Subcutaneous abdominal adipose tissue (tissue), 5 donors: ENCODE data around the gene IDE.

Experiments
- H3K27ac ChIP-seq: one replicate; pipeline ENCODE4 v1.7.0; 2013; ENCODE audit warnings: low read depth, mild to moderate bottlenecking, inconsistent platforms, low read length, moderate library complexity
- H3K27me3 ChIP-seq, 5 donors: one replicate each; pipeline ENCODE4 v1.7.0; 2013; ENCODE audit warnings: low read length in 5 of 5, inconsistent platforms in 1 of 5; ENCODE audit not compliant: control insufficient read depth in 5 of 5, insufficient read depth in 4 of 5
- H3K36me3 ChIP-seq, 5 donors: one replicate each; pipeline ENCODE4 v1.7.0; 2013; ENCODE audit warnings: low read length in 5 of 5; ENCODE audit not compliant: control insufficient read depth in 5 of 5, insufficient read depth in 5 of 5
- H3K4me1 ChIP-seq, 5 donors: one replicate each; pipeline ENCODE4 v1.7.0; 2013; ENCODE audit warnings: low read length in 5 of 5, mild to moderate bottlenecking in 3 of 5, moderate library complexity in 1 of 5; ENCODE audit not compliant: control insufficient read depth in 5 of 5, insufficient read depth in 5 of 5
- H3K4me3 ChIP-seq, 5 donors: one replicate each; pipeline ENCODE4 v1.7.0; 2013; ENCODE audit warnings: low read length in 5 of 5, low read depth in 1 of 5
- H3K9ac ChIP-seq, 5 donors: one replicate each; pipeline ENCODE4 v1.7.0; 2013; ENCODE audit warnings: low read length in 5 of 5, mild to moderate bottlenecking in 4 of 5, moderate library complexity in 3 of 5
- H3K9me3 ChIP-seq, 5 donors: one replicate each; pipeline ENCODE4 v1.7.0; 2013; ENCODE audit warnings: low read length in 5 of 5; ENCODE audit not compliant: control insufficient read depth in 5 of 5
- donor health status: healthy.
- donor health status: healthy.
- donor health status: healthy.
- donor health status: healthy.
- donor health status: healthy.

The IDE gene

DNA sequence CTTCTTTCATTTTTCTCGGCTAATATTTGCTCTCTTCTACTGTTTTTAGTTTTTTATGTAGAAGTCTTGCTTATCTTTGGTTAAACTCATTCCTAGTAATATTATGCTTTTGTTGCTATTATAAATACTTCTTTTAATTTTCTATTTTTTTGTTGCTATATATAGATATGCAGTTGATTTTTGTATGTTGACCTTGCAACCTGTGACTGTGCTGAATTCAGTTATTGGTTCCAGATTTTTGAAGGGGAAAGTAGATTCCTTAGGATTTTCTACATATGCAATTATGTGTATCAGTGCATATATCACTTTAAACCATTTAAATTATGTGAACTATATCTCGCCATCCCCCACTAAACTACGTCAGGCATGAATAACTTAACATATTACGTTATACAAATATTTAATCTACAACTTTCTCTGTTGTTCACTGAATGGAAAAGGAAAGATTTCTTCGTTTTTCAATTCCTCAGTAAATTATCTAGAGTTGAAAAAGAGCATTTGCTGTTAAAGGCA is 71.5 kb downstream of the IDE start:
- Histone ChIP-seq H3K9ac (no peak overlapping the region), H3K36me3 (peaks cover 17 to 31% (median 23%) of the 10 kb centered on the region in 5 donors), H3K4me3 (no peak overlapping the region), H3K9me3 (no peaks in the 10 kb centered on the region), H3K27ac (no peak overlapping the region), H3K27me3 (no peaks in the 10 kb centered on the region), H3K4me1 (no peaks in the 10 kb centered on the region)

GRCh38 chr10:92493362-92493761 is 80.5 kb downstream of the IDE start:
- no peak overlapping the region for H3K27ac ChIP-seq
- no peaks in the 10 kb centered on the region for H3K27me3 ChIP-seq
- peaks cover 27 to 58% (median 37%) of the 10 kb centered on the region in 5 donors for H3K36me3 ChIP-seq
- no peaks in the 10 kb centered on the region for H3K4me1 ChIP-seq
- no peaks in the 10 kb centered on the region for H3K9me3 ChIP-seq
- no peak overlapping the region for H3K9ac ChIP-seq
- H3K4me3 ChIP-seq = no peak overlapping the region

DNA sequence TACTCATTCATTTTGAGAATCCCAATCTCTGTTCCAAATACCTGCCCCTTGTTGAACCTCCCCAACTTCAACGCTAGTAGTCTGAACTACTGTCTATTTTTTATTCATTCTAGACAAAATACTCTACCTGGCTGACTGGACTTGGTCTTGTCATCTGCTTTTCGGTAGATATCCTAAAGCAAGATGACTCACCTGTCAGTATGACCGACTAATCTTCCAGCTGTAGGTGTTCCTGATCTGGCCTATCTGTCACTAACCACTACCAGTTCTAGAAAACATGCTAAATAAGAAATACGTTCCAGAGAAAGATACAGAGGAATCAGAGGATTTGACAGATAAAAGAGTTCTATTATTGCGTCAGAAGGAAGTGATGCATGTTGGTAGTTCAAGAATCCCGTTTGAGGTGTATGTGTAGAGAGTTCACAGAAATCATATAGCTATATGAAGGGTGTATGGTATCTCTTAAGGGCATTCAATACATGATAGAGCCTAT is 81.1 kb downstream of the IDE start:
- Histone ChIP-seq H3K27me3 (no peaks in the 10 kb centered on the region), H3K27ac (no peak overlapping the region), H3K4me1 (no peaks in the 10 kb centered on the region), H3K4me3 (no peak overlapping the region), H3K9me3 (no peaks in the 10 kb centered on the region), H3K9ac (no peak overlapping the region), H3K36me3 (peaks cover 33 to 62% (median 43%) of the 10 kb centered on the region in 5 donors)

DNA sequence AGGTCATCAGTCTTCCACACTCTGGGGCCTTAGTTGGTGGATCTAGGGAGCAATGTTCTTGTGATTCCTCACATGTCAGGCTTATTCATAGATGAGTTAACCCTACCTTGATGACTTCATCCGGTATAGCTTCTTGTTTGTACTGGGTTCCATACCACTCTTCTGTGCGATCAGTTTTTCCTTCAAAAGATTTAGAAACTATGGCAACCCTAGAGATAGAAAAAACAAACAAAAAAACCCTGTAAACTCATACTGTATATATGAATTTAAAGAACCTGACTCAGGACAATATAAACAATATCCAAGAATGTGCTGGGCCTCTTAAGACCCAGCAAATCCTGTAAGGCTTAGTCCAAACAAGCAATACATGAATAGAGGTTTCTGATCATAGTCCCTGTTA is 83.5 kb downstream of the IDE start:
- Histone ChIP-seq H3K9ac (no peak overlapping the region), H3K27me3 (no peaks in the 10 kb centered on the region), H3K36me3 (peaks cover 48 to 77% (median 49%) of the 10 kb centered on the region in 5 donors), H3K27ac (no peak overlapping the region), H3K9me3 (no peaks in the 10 kb centered on the region), H3K4me3 (no peak overlapping the region), H3K4me1 (no peaks in the 10 kb centered on the region)

GRCh38 chr10:92486637-92487036 is 87.3 kb downstream of the IDE start:
- H3K4me3 ChIP-seq = no peak overlapping the region
- H3K36me3 ChIP-seq = peaks cover 40 to 87% (median 62%) of the 10 kb centered on the region in 5 donors
- no peak overlapping the region for H3K27ac ChIP-seq
- no peaks in the 10 kb centered on the region for H3K9me3 ChIP-seq
- H3K9ac ChIP-seq = no peak overlapping the region
- no peaks in the 10 kb centered on the region for H3K4me1 ChIP-seq
- no peaks in the 10 kb centered on the region for H3K27me3 ChIP-seq

GRCh38 chr10:92483539-92483938 is 90.4 kb downstream of the IDE start:
- H3K9ac ChIP-seq = no peak overlapping the region
- peaks cover 37 to 92% (median 58%) of the 10 kb centered on the region in 5 donors for H3K36me3 ChIP-seq
- no peaks in the 10 kb centered on the region for H3K9me3 ChIP-seq
- H3K4me1 ChIP-seq = no peaks in the 10 kb centered on the region
- H3K4me3 ChIP-seq = no peak overlapping the region
- no peaks in the 10 kb centered on the region for H3K27me3 ChIP-seq
- no peak overlapping the region for H3K27ac ChIP-seq

GRCh38 chr10:92480413-92480812 is 93.5 kb downstream of the IDE start:
- Histone ChIP-seq H3K9me3 (no peaks in the 10 kb centered on the region), H3K4me3 (no peak overlapping the region), H3K27ac (no peak overlapping the region), H3K27me3 (no peaks in the 10 kb centered on the region), H3K36me3 (peaks cover 34 to 87% (median 53%) of the 10 kb centered on the region in 5 donors), H3K9ac (no peak overlapping the region), H3K4me1 (no peaks in the 10 kb centered on the region)

- H3K27me3 ChIP-seq = no peaks in the 10 kb centered on the region
- peaks cover 37 to 86% (median 56%) of the 10 kb centered on the region in 5 donors for H3K36me3 ChIP-seq
- no peak overlapping the region for H3K9ac ChIP-seq
- no peak overlapping the region for H3K27ac ChIP-seq
- no peaks in the 10 kb centered on the region for H3K9me3 ChIP-seq
- H3K4me1 ChIP-seq = no peaks in the 10 kb centered on the region
- no peak overlapping the region for H3K4me3 ChIP-seq
These were observed 94.3 kb downstream of the IDE start for GRCh38 chr10:92479547-92479946.

- Histone ChIP-seq H3K4me1 (no peaks in the 10 kb centered on the region), H3K27me3 (no peaks in the 10 kb centered on the region), H3K9me3 (no peaks in the 10 kb centered on the region), H3K9ac (no peak overlapping the region), H3K27ac (no peak overlapping the region), H3K36me3 (peaks cover 37 to 81% (median 48%) of the 10 kb centered on the region in 5 donors), H3K4me3 (no peak overlapping the region)
These were observed 95.4 kb downstream of the IDE start for GRCh38 chr10:92478536-92478935.

- no peaks in the 10 kb centered on the region for H3K9me3 ChIP-seq
- H3K36me3 ChIP-seq = peaks cover 28 to 61% (median 40%) of the 10 kb centered on the region in 5 donors
- no peak overlapping the region for H3K9ac ChIP-seq
- no peak overlapping the region for H3K27ac ChIP-seq
- H3K4me1 ChIP-seq = no peaks in the 10 kb centered on the region
- no peaks in the 10 kb centered on the region for H3K27me3 ChIP-seq
- no peak overlapping the region for H3K4me3 ChIP-seq
These were observed 98.5 kb downstream of the IDE start for GRCh38 chr10:92475357-92475868.
